ENCODE measurements around the gene NPHP4. TPM values are rescaled to one million over a fixed set of nuclear protein-coding genes. Genes with fewer than 3 reads are reported as not detected.

Gene NPHP4
- total RNA-seq, 1 experiment from 2014 or later: 18.8 TPM

- Histone ChIP-seq H3K9me2 (replicated peaks; ENCODE audit: low read length) (no peaks in the 10 kb centered on the region), H3K4me1 (ENCODE audit: insufficient read depth, low read length) (no peaks in the 10 kb centered on the region), H3K27me3 (ENCODE audit: low read length) (no peaks in the 10 kb centered on the region), H2AFZ (ENCODE audit: low read length) (no peak overlapping the region), H3K27ac (ENCODE audit: low read length) (no peak overlapping the region), H3K36me3 (ENCODE audit: low read depth, low read length) (peaks cover 35% of the 10 kb centered on the region), H4K20me1 (ENCODE audit: low read length) (no peaks in the 10 kb centered on the region), H3K4me2 (ENCODE audit: low read length) (no peak overlapping the region), H3F3A (ENCODE audit: low read length, unreplicated experiment) (no peaks in the 10 kb centered on the region), H3K9ac (ENCODE audit: low read length) (no peak overlapping the region), H3K9me3 (ENCODE audit: low read length) (no peaks in the 10 kb centered on the region), H3K79me2 (ENCODE audit: low read length) (no peaks in the 10 kb centered on the region), H3K4me3 (ENCODE audit: low read length) (no peak overlapping the region)
- TF ChIP-seq EZH2phosphoT487 (IDR thresholded peaks at IDR 0.05; ENCODE audit: borderline replicate concordance, low read length) (no peak), CTCF (conservative IDR thresholded peaks at IDR 0.05; ENCODE audit: low read depth, low read length) (no peak)
- no peak for ATAC-seq
- DNase-seq: no peak
- no TSS peak for BruUV-seq (replicated peaks)
- intact Hi-C loops (cut with micrococcal nuclease): no loop called here
- ChIA-PET POLR2A (ENCODE audit: unreplicated experiment) (interaction anchor here (0.7 kb wide), 1 partner anchor 796 kb away, joined by 4 read pairs; no protein-coding TSS in a partner anchor), CTCF (no interaction called here)
Measured at GRCh38 chr1:5876094-5876650, 116.1 kb downstream of the NPHP4 start.

- H3K9me3 ChIP-seq (ENCODE audit: low read length): no peaks in the 10 kb centered on the region
- ChIA-PET POLR2A (ENCODE audit: unreplicated experiment) (no interaction called here), CTCF (no interaction called here)
- no peaks in the 10 kb centered on the region for H3K9me2 ChIP-seq (replicated peaks; ENCODE audit: low read length)
- H3K36me3 ChIP-seq (ENCODE audit: low read depth, low read length): peaks cover 32% of the 10 kb centered on the region
- no peak for TF ChIP-seq EZH2phosphoT487 (IDR thresholded peaks at IDR 0.05; ENCODE audit: borderline replicate concordance, low read length)
- TF ChIP-seq EZH2 (IDR thresholded peaks at IDR 0.05; ENCODE audit: low read length, unreplicated experiment): no peak
- no peak for TF ChIP-seq CTCF (conservative IDR thresholded peaks at IDR 0.05; ENCODE audit: low read depth, low read length)
- ATAC-seq: no peak
- no peak for DNase-seq
- H4K20me1 ChIP-seq (ENCODE audit: low read length): no peaks in the 10 kb centered on the region
- BruUV-seq (replicated peaks): no TSS peak
- no peaks in the 10 kb centered on the region for H3K79me2 ChIP-seq (ENCODE audit: low read length)
- H3K4me2 ChIP-seq (ENCODE audit: low read length): no peak overlapping the region
- no peaks in the 10 kb centered on the region for H3K4me1 ChIP-seq (ENCODE audit: insufficient read depth, low read length)
- no peaks in the 10 kb centered on the region for H3F3A ChIP-seq (ENCODE audit: low read length, unreplicated experiment)
- no peak overlapping the region for H3K4me3 ChIP-seq (ENCODE audit: low read length)
- intact Hi-C loops (cut with micrococcal nuclease): no loop called here
- H3K27ac ChIP-seq (ENCODE audit: low read length): no peak overlapping the region
- no peak overlapping the region for H3K9ac ChIP-seq (ENCODE audit: low read length)
- no peaks in the 10 kb centered on the region for H3K27me3 ChIP-seq (ENCODE audit: low read length)
- H2AFZ ChIP-seq (ENCODE audit: low read length): no peak overlapping the region
Measured at GRCh38 chr1:5875345-5875910, 116.8 kb downstream of the NPHP4 start.

GRCh38 chr1:5874416-5875110, 117.7 kb downstream of the NPHP4 start:
- no TSS peak for BruUV-seq (replicated peaks)
- no peaks in the 10 kb centered on the region for H3K9me2 ChIP-seq (replicated peaks; ENCODE audit: low read length)
- no peaks in the 10 kb centered on the region for H3K9me3 ChIP-seq (ENCODE audit: low read length)
- H3K36me3 ChIP-seq (ENCODE audit: low read depth, low read length): peaks cover 29% of the 10 kb centered on the region
- no peak overlapping the region for H2AFZ ChIP-seq (ENCODE audit: low read length)
- intact Hi-C loops (cut with micrococcal nuclease): no loop called here
- H3F3A ChIP-seq (ENCODE audit: low read length, unreplicated experiment): no peaks in the 10 kb centered on the region
- DNase-seq (no peak), ATAC-seq (no peak)
- no peak overlapping the region for H3K4me2 ChIP-seq (ENCODE audit: low read length)
- H3K4me3 ChIP-seq (ENCODE audit: low read length): no peak overlapping the region
- CTCF ChIA-PET: no interaction called here
- TF ChIP-seq CTCF (conservative IDR thresholded peaks at IDR 0.05; ENCODE audit: low read depth, low read length) (no peak), EZH2 (IDR thresholded peaks at IDR 0.05; ENCODE audit: low read length, unreplicated experiment) (no peak), EZH2phosphoT487 (IDR thresholded peaks at IDR 0.05; ENCODE audit: borderline replicate concordance, low read length) (no peak)
- no peak overlapping the region for H3K9ac ChIP-seq (ENCODE audit: low read length)
- no peak overlapping the region for H3K27ac ChIP-seq (ENCODE audit: low read length)
- H4K20me1 ChIP-seq (ENCODE audit: low read length): no peaks in the 10 kb centered on the region
- no peaks in the 10 kb centered on the region for H3K79me2 ChIP-seq (ENCODE audit: low read length)
- H3K4me1 ChIP-seq (ENCODE audit: insufficient read depth, low read length): no peaks in the 10 kb centered on the region
- POLR2A ChIA-PET (ENCODE audit: unreplicated experiment): no interaction called here
- no peaks in the 10 kb centered on the region for H3K27me3 ChIP-seq (ENCODE audit: low read length)
